Measurements from ENCODE around the gene RGR.
A peak's percentile ranks its signal among the peaks of the same experiment; 100 is the strongest.

The RGR gene

GRCh38 chr10:84258034-84258695 lies 13.3 kb downstream of the RGR start:
- Histone ChIP-seq H3K27me3 (ENCODE audit: insufficient read depth, insufficient read length) (no peaks in the 10 kb centered on the region), H3K9ac (ENCODE audit: insufficient read length, low read depth) (no peak overlapping the region), H3K36me3 (ENCODE audit: insufficient read depth, insufficient read length, low read length) (no peaks in the 10 kb centered on the region), H3K4me3 (ENCODE audit: insufficient read length, low read depth) (no peak overlapping the region), H3K9me3 (ENCODE audit: insufficient read depth, low read length) (no peaks in the 10 kb centered on the region), H3K4me1 (ENCODE audit: insufficient read depth, insufficient read length) (peaks cover 7% of the 10 kb centered on the region)
- no peak for TF ChIP-seq YY1 (IDR thresholded peaks at IDR 0.05; ENCODE audit: insufficient read depth, insufficient read length)
- TF ChIP-seq SUZ12 (IDR thresholded peaks at IDR 0.05; ENCODE audit: extremely low read depth, insufficient read depth, insufficient read length): no peak
- no peak for TF ChIP-seq ZNF274 (IDR thresholded peaks at IDR 0.05; ENCODE audit: low read depth, low read length)
- DNase-seq (ENCODE audit: low read depth, low spot score): no peak

GRCh38 chr10:84261236-84261915 lies 16.5 kb downstream of the RGR start:
- TF ChIP-seq ZNF274 (IDR thresholded peaks at IDR 0.05; ENCODE audit: low read depth, low read length): no peak
- TF ChIP-seq SUZ12 (IDR thresholded peaks at IDR 0.05; ENCODE audit: extremely low read depth, insufficient read depth, insufficient read length): no peak
- Histone ChIP-seq H3K36me3 (ENCODE audit: insufficient read depth, insufficient read length, low read length) (no peaks in the 10 kb centered on the region), H3K4me1 (ENCODE audit: insufficient read depth, insufficient read length) (peaks cover 3% of the 10 kb centered on the region), H3K27me3 (ENCODE audit: insufficient read depth, insufficient read length) (no peaks in the 10 kb centered on the region), H3K9me3 (ENCODE audit: insufficient read depth, low read length) (no peaks in the 10 kb centered on the region), H3K9ac (ENCODE audit: insufficient read length, low read depth) (no peak overlapping the region), H3K4me3 (ENCODE audit: insufficient read length, low read depth) (no peak overlapping the region)
- DNase-seq (ENCODE audit: low read depth, low spot score): no peak

- no peak overlapping the region for H3K4me3 ChIP-seq (ENCODE audit: insufficient read length, low read depth)
- TF ChIP-seq ZNF274 (IDR thresholded peaks at IDR 0.05; ENCODE audit: low read depth, low read length): no peak
- no peak for TF ChIP-seq YY1 (IDR thresholded peaks at IDR 0.05; ENCODE audit: insufficient read depth, insufficient read length)
- no peak for TF ChIP-seq SUZ12 (IDR thresholded peaks at IDR 0.05; ENCODE audit: extremely low read depth, insufficient read depth, insufficient read length)
- H3K27me3 ChIP-seq (ENCODE audit: insufficient read depth, insufficient read length): no peaks in the 10 kb centered on the region
- H3K4me1 ChIP-seq (ENCODE audit: insufficient read depth, insufficient read length): no peaks in the 10 kb centered on the region
- no peaks in the 10 kb centered on the region for H3K9me3 ChIP-seq (ENCODE audit: insufficient read depth, low read length)
- DNase-seq (ENCODE audit: low read depth, low spot score): no peak
- no peak overlapping the region for H3K9ac ChIP-seq (ENCODE audit: insufficient read length, low read depth)
- no peaks in the 10 kb centered on the region for H3K36me3 ChIP-seq (ENCODE audit: insufficient read depth, insufficient read length, low read length)
Observed at GRCh38 chr10:84262190-84262956, 17.5 kb downstream of the RGR start.

GRCh38 chr10:84263716-84264115 lies 18.9 kb downstream of the RGR start:
- Histone ChIP-seq H3K27me3 (ENCODE audit: insufficient read depth, insufficient read length) (no peaks in the 10 kb centered on the region), H3K9me3 (ENCODE audit: insufficient read depth, low read length) (no peaks in the 10 kb centered on the region), H3K36me3 (ENCODE audit: insufficient read depth, insufficient read length, low read length) (no peaks in the 10 kb centered on the region), H3K9ac (ENCODE audit: insufficient read length, low read depth) (no peak overlapping the region), H3K4me3 (ENCODE audit: insufficient read length, low read depth) (no peak overlapping the region), H3K4me1 (ENCODE audit: insufficient read depth, insufficient read length) (no peaks in the 10 kb centered on the region)
- no peak for DNase-seq (ENCODE audit: low read depth, low spot score)
- TF ChIP-seq SUZ12 (IDR thresholded peaks at IDR 0.05; ENCODE audit: extremely low read depth, insufficient read depth, insufficient read length) (no peak), ZNF274 (IDR thresholded peaks at IDR 0.05; ENCODE audit: low read depth, low read length) (no peak), YY1 (IDR thresholded peaks at IDR 0.05; ENCODE audit: insufficient read depth, insufficient read length) (no peak)

GRCh38 chr10:84264611-84265141 lies 19.8 kb downstream of the RGR start:
- TF ChIP-seq SUZ12 (IDR thresholded peaks at IDR 0.05; ENCODE audit: extremely low read depth, insufficient read depth, insufficient read length): no peak
- no peak for TF ChIP-seq YY1 (IDR thresholded peaks at IDR 0.05; ENCODE audit: insufficient read depth, insufficient read length)
- no peak for TF ChIP-seq ZNF274 (IDR thresholded peaks at IDR 0.05; ENCODE audit: low read depth, low read length)
- Histone ChIP-seq H3K27me3 (ENCODE audit: insufficient read depth, insufficient read length) (no peaks in the 10 kb centered on the region), H3K4me1 (ENCODE audit: insufficient read depth, insufficient read length) (no peaks in the 10 kb centered on the region), H3K9me3 (ENCODE audit: insufficient read depth, low read length) (no peaks in the 10 kb centered on the region), H3K36me3 (ENCODE audit: insufficient read depth, insufficient read length, low read length) (no peaks in the 10 kb centered on the region), H3K9ac (ENCODE audit: insufficient read length, low read depth) (no peak overlapping the region), H3K4me3 (ENCODE audit: insufficient read length, low read depth) (no peak overlapping the region)
- DNase-seq (ENCODE audit: low read depth, low spot score): peak; percentile 39

GRCh38 chr10:84265418-84265817 lies 20.6 kb downstream of the RGR start:
- H3K36me3 ChIP-seq (ENCODE audit: insufficient read depth, insufficient read length, low read length): no peaks in the 10 kb centered on the region
- no peak for DNase-seq (ENCODE audit: low read depth, low spot score)
- H3K4me3 ChIP-seq (ENCODE audit: insufficient read length, low read depth): no peak overlapping the region
- TF ChIP-seq ZNF274 (IDR thresholded peaks at IDR 0.05; ENCODE audit: low read depth, low read length) (no peak), SUZ12 (IDR thresholded peaks at IDR 0.05; ENCODE audit: extremely low read depth, insufficient read depth, insufficient read length) (no peak), YY1 (IDR thresholded peaks at IDR 0.05; ENCODE audit: insufficient read depth, insufficient read length) (no peak)
- no peak overlapping the region for H3K9ac ChIP-seq (ENCODE audit: insufficient read length, low read depth)
- H3K4me1 ChIP-seq (ENCODE audit: insufficient read depth, insufficient read length): no peaks in the 10 kb centered on the region
- no peaks in the 10 kb centered on the region for H3K27me3 ChIP-seq (ENCODE audit: insufficient read depth, insufficient read length)
- H3K9me3 ChIP-seq (ENCODE audit: insufficient read depth, low read length): no peaks in the 10 kb centered on the region
